Uterus (tissue), 2 donors: ENCODE data around the gene MIPEP.

Experiments used
- CTCF ChIP-seq, 4 experiments: fragments of 200-600 bp in 2 of 4; fragments of 450-650 bp in 2 of 4; sonication (generic) in 2 of 4; IDR thresholded peaks; one replicate each; pipeline ENCODE4 v1.5.1; 2016 to 2019; ENCODE audit warnings: antibody characterized with exemption in 4 of 4, mild to moderate bottlenecking in 2 of 4, moderate library complexity in 1 of 4
- POLR2A ChIP-seq, 2 donors: fragments of 450-650 bp; IDR thresholded peaks; one replicate each; pipeline ENCODE4 v1.6.1; 2016; ENCODE audit warnings: antibody characterized with exemption in 2 of 2, mild to moderate bottlenecking in 1 of 2, moderate library complexity in 1 of 2

- no peak for TF ChIP-seq CTCF (IDR thresholded peaks at IDR 0.05)
- no peak for TF ChIP-seq POLR2A (IDR thresholded peaks at IDR 0.05)
Measured at GRCh38 chr13:23902975-23903905, 14.0 kb upstream of the MIPEP start.
